ENCODE data around the gene ELF5.

The ELF5 gene

GRCh38 chr11:34454308-34455032, 59.1 kb downstream of the ELF5 start:
- no peak for DNase-seq (ENCODE audit: low read depth)

- no peak for DNase-seq (ENCODE audit: low read depth)
Observed at GRCh38 chr11:34451053-34451452, 62.5 kb downstream of the ELF5 start.

DNA sequence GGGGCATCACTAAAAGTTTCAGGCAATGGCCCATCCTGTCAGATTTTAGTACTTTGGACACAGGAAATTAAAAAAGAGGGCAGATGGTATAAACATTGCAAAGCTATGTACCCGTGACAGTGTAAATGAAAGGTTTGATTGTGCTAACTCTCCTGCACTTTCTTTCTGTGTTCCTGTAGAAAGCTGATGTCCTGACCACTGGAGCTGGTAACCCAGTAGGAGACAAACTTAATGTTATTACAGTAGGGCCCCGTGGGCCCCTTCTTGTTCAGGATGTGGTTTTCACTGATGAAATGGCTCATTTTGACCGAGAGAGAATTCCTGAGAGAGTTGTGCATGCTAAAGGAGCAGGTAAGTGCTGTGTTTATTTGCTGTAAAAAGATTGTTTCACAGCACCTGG, 64.6 kb downstream of the ELF5 start:
- DNase-seq (ENCODE audit: low read depth), result no peak

DNA sequence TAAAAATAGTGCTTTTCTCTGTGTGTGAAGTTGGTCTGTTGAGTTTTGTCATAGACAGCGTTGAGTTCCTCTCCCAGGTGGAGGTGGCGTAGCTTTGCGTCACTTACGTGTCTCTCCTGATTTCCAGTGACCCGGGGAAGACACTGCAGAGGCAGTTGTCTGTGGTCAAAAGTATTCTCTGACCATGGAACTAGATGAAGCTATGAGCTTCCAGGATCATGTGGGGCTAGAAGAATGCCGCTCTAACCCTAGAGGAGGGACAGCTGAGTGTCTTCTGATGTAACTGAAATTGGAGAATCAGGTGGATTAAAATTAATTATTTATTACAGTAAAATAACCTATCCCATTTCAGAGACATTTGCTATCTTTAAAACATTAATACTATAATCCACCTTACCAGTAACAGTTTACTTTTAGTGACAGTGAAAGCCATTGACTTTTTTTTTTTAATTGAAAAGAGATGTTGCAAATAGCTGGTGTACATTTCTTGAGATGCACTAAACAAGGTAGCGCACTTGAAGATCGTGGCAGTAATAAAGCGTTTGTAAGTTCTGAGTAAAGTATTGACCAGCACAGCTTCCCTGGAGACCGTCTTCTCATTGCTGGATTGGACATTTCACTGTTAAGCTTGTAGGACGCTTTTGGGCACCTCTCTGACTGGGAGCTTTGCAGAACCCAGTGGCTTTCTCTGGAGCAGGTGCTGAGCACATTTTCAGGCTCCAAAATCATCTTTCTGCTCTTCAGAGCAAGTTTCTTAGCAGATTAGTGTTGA, 65.2 kb downstream of the ELF5 start:
- DNase-seq (ENCODE audit: low read depth), result no peak

DNA sequence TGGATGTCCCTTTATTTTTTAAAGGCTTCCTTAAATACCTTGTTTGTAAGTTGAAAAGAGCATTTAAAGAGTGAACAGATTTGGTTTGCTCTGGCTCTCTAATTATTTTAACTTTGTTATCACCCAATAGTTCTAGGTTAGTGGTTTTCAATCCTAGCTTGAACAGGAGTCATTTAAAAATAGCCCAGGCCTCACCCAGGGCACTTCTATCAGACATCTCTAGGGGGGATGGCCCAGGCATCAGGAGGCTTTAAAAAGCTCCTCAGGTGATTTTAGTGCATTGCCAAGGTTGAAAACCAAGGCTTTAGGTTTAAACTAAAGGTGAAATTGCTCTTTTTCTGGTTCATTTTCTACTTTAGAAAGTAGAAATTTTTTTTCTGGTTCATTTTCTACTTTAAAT, 66.5 kb downstream of the ELF5 start:
- DNase-seq (ENCODE audit: low read depth), result no peak

- no peak for DNase-seq (ENCODE audit: low read depth)
Observed at GRCh38 chr11:34446386-34446785, 67.2 kb downstream of the ELF5 start.

GRCh38 chr11:34445956-34446355, 67.6 kb downstream of the ELF5 start:
- DNase-seq (ENCODE audit: low read depth), result no peak

- DNase-seq (ENCODE audit: low read depth), result no peak
Observed at GRCh38 chr11:34444428-34444827, 69.2 kb downstream of the ELF5 start.

GRCh38 chr11:34443136-34443535, 70.5 kb downstream of the ELF5 start:
- no peak for DNase-seq (ENCODE audit: low read depth)

- DNase-seq (ENCODE audit: low read depth), result no peak
Observed at GRCh38 chr11:34441814-34442213, 71.8 kb downstream of the ELF5 start.

DNA sequence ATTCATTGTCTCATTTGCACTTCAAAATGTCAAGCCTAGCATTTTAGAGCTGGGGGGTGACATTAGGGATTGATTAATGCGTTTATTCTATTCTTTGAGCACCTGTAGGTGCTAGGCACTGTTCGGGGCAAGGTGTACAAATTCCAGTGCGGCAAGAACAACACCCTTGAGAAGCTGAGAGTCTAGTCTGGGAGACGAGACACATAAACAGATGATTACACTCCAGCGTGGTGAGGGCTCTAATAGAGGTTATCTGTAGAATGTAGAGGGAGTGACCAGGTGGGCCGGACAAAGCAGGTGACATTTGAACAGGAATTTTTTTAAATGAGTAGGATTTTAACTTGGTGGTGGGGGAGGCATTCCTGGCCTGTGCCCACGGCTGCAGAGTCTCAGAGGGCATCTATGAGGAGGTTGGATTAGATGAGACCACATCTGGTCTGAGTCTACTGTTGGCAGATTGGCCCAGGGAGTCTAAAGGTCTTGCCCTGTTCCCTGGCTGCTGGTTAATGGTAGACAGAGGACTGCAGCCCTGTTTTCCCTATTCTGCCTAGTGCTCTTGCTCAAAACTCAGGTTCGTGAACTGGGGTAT, 73.9 kb downstream of the ELF5 start:
- no peak for DNase-seq (ENCODE audit: low read depth)

GRCh38 chr11:34438529-34439507, 74.8 kb downstream of the ELF5 start, which contains the start of gene CAT:
CAT (plus strand) TSS chr11:34438934; CDS start chr11:34439014, 80 bp downstream.
- DNase-seq (ENCODE audit: low read depth), result peak; percentile 95

DNA sequence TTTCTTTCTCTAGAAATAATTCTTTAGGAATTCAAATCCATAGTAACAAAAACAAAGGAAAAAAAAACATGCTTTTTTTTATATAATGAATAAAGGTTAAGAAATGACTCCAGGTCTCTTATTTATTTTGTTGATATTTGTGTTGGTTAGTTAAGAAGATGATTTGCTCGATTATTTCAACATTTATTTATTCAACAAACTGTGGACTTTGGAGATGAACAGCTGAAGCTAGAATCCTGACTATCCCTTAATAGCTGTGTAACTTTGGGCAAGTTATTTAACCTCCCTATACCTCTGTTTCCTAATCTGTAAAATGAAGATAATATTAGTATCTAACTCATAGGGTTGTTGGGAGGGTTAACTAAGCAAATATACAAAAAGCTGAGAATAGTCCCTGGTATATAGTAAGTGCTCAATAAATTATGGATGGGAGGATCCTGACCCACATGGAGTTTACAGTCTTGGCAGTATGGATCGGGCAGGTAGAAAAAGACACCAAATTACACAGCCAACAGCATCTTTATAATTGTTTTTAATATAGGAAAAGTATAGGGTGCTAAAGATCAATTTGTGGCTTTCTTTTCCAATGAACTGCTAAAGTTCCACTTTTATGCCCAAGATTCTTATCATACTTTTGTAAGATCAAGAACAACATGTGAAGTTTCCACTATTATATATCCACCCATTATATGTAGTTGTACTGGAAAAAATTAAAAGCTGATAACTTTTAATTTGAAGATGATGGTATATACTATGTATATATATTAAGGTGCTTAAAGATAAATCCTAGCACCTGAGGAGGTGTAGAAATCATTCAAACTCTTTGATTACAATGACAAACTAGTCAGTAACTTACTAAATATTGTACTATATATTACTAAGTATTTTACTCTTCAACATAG, 76.1 kb downstream of the ELF5 start:
- DNase-seq (ENCODE audit: low read depth), result no peak

DNA sequence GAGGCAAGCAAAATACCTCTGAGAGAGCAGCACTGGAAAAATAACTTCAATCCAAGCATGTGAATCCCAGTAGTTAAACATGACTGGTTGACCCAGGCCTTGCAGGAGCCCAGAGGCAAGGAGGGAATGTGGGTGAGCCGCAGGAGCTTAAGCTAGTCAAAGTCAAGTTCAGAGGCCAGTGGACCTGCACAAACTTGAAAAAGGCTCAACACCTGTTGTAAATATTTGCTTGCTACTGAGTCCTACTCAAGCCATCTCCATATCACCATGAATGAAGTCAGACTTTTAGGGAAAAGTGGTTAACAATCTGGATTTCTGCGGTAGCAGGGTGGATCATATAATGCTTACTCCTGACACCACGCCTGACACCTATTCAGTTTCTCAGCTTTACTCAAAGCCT, 79.7 kb downstream of the ELF5 start:
- DNase-seq (ENCODE audit: low read depth), result no peak

GRCh38 chr11:34432822-34433221, 80.8 kb downstream of the ELF5 start:
- DNase-seq (ENCODE audit: low read depth), result no peak

DNA sequence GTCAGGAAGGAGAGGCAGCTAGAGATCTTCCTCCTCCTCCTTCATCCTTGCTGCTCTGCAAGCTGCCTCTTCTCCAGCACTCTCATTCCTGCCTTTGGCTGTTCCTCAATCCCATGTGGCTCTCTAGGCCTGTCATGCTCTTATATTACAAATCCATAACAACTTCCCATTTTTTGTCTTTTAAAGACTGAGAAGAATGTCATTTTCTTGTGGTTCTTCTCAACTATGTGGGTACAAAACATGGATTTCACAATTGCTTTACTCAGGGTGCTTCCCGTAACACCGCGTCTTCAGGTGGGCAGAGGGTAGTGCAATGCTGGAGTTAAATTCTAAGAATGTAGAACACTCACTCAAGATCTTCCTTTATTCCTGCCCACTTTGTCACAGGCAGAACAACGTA, 81.6 kb downstream of the ELF5 start:
- DNase-seq (ENCODE audit: low read depth), result no peak
